ENCODE results near the gene SPECC1L.

DNA sequence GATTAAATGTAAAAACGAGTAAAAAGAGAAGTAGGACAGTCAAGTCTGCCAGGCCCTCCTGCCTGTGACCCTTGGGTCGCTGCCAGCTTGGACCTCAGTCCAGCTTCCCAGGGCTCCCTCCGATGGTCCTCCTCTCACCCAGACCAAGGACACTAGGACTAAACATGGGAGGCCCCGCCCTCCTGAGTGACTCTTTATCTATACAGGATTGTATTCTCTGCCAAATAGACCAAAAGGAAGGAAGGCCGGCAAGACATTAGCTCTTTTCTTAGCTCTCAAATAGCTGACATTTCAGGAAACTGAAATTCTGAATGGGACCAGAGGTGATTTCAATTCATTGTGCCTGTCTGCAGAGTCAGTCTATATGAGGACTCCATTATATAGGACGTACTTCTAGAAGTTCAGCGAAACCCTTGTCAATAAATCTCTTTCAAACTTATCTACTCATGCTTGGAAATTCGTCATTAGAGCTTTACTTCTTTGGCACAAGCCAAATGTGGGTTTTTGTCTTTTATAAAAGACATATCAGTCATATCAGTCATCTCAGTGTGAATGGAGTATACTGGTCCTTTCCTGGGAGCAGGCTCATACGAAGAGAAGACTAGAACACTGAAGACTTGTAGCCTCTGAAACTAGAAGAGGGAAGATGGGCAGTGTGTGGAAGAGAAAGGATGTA, 185.3 kb downstream of the SPECC1L start:
- TF ChIP-seq, protein P1, sequence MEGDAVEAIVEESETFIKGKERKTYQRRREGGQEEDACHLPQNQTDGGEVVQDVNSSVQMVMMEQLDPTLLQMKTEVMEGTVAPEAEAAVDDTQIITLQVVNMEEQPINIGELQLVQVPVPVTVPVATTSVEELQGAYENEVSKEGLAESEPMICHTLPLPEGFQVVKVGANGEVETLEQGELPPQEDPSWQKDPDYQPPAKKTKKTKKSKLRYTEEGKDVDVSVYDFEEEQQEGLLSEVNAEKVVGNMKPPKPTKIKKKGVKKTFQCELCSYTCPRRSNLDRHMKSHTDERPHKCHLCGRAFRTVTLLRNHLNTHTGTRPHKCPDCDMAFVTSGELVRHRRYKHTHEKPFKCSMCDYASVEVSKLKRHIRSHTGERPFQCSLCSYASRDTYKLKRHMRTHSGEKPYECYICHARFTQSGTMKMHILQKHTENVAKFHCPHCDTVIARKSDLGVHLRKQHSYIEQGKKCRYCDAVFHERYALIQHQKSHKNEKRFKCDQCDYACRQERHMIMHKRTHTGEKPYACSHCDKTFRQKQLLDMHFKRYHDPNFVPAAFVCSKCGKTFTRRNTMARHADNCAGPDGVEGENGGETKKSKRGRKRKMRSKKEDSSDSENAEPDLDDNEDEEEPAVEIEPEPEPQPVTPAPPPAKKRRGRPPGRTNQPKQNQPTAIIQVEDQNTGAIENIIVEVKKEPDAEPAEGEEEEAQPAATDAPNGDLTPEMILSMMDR (conservative IDR thresholded peaks at IDR 0.05; ENCODE audit: low read length), result no peak
- TF ChIP-seq EZH2phosphoT487 (IDR thresholded peaks at IDR 0.05; ENCODE audit: borderline replicate concordance), result no peak

Measured in Loucy (cell line).